MM.1S (cell line): ENCODE results near the gene ZDHHC23.

Source experiments
- CTCF ChIP-seq: fragments of 300-600 bp; sonication (generic); IDR thresholded peaks from 2 replicates; pipeline ENCODE4 v1.5.1; 2016; ENCODE audit warnings: antibody characterized with exemption, low read length, mixed read lengths
- EZH2 ChIP-seq: fragments of 300-600 bp; sonication (generic); optimal IDR thresholded peaks from 2 replicates; pipeline ENCODE3; 2017; ENCODE audit warnings: low read depth, mild to moderate bottlenecking, antibody characterized with exemption, low read length, mixed read lengths
- EZH2phosphoT487 ChIP-seq: fragments of 300-600 bp; sonication (generic); IDR thresholded peaks from 2 replicates; pipeline ENCODE4 v1.6.1; 2018; ENCODE audit warnings: antibody characterized with exemption, low read length

- TF ChIP-seq CTCF (no peak), EZH2 (no peak), EZH2phosphoT487 (no peak)
These were observed 20.3 kb upstream of the ZDHHC23 start for GRCh38 chr3:113927556-113927955.
